H7 (cell line): ENCODE measurements around the gene ALAD. TPM values are rescaled to one million over a fixed set of nuclear protein-coding genes. Genes with fewer than 3 reads are reported as not detected.
A peak's percentile ranks its signal among the peaks of the same experiment; 100 is the strongest.
"Not testable (repeated sequence)": the region's sequence is repeated elsewhere in the genome, so short reads cannot be mapped to it uniquely, and the experiment has no call there.

Source experiments
- DNase-seq: peaks from one replicate; pipeline ENCODE4 v3.0.0; 2012
- H3K27me3 ChIP-seq: 2 replicates; pipeline ENCODE4 v1.6.0; 2011; ENCODE audit warnings: mild to moderate bottlenecking, low read length; ENCODE audit not compliant: control insufficient read depth, insufficient read depth
- H3K36me3 ChIP-seq: replicated peaks from 2 replicates; pipeline ENCODE4 v1.5.1; 2011; ENCODE audit warnings: low read length; ENCODE audit not compliant: control insufficient read depth, insufficient read depth
- H3K4me3 ChIP-seq: 2 replicates; pipeline ENCODE4 v1.5.1; 2011; ENCODE audit warnings: low read depth, mild to moderate bottlenecking, control low read depth, low read length, moderate library complexity; ENCODE audit not compliant: insufficient read depth
- total RNA-seq: library from RNA; depleted of rRNA; stranded (reverse); fragments of >200 nt; shearing (Covaris generic); gene quantifications from 2 replicates; pipeline ENCODE4 v1.2.3, GENCODE V29; 2014

The ALAD gene
- total RNA-seq, 1 experiment from 2014 or later = 11.6 TPM

GRCh38 chr9:113410207-113410864 is 9.3 kb upstream of the ALAD start, which contains the start of the genes C9orf43 and POLE3:
Gene C9orf43, plus strand, starts transcription at chr9:113410747. Its CDS starts 2,747 bp downstream, at chr9:113413494.
Gene POLE3, minus strand, starts transcription at chr9:113410675. Its CDS starts 382 bp downstream, at chr9:113410293.
- Histone ChIP-seq H3K4me3 (peak within 1 kb of the TSS; percentile 93), H3K27me3 (no peaks in the 10 kb centered on the region)
- peak; percentile 95 for DNase-seq

DNA sequence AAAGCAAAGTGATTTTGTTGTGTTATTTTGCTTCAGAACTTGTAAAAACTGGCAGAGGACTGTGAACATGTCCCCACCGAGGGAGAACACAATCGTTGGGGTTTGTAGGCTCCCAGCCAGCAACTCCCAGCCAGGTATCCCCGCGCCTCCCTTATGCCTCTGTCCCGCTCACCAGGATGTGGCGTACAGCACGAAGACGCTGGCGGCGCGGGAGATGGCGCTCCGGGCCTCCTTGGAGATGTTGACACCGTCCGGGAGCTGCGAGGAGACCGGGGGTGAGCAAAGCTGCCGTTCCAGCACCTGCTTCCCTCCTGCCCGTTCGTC is 8.8 kb upstream of the ALAD start:
- Histone ChIP-seq H3K36me3 (peaks cover 13% of the 10 kb centered on the region), H3K27me3 (no peaks in the 10 kb centered on the region), H3K4me3 (peak overlapping the region; percentile 93)
- DNase-seq = no peak

More at GRCh38 chr9:113410207-113410864, 9.3 kb upstream of the ALAD start, which contains the start of the genes C9orf43 and POLE3:
- H3K36me3 ChIP-seq = peaks cover 13% of the 10 kb centered on the region

GRCh38 chr9:113409481-113409880 is 8.4 kb upstream of the ALAD start:
- Histone ChIP-seq H3K36me3 (peaks cover 13% of the 10 kb centered on the region), H3K4me3 (peak overlapping the region; percentile 93), H3K27me3 (no peaks in the 10 kb centered on the region)
- no peak for DNase-seq

- not testable (repeated sequence) for H3K4me3 ChIP-seq, H3K27me3 ChIP-seq
- peak; percentile 65 for DNase-seq
- peaks cover 13% of the 10 kb centered on the region for H3K36me3 ChIP-seq
Measured at GRCh38 chr9:113406873-113407511, 5.9 kb upstream of the ALAD start.

GRCh38 chr9:113406353-113406752 is 5.3 kb upstream of the ALAD start:
- not testable (repeated sequence) for DNase-seq

GRCh38 chr9:113403646-113404045 is 2.6 kb upstream of the ALAD start:
- no peak for DNase-seq
- Histone ChIP-seq H3K4me3 (no peak overlapping the region), H3K27me3 (no peaks in the 10 kb centered on the region), H3K36me3 (peaks cover 12% of the 10 kb centered on the region)

More at GRCh38 chr9:113406353-113406752, 5.3 kb upstream of the ALAD start:
- H3K4me3 ChIP-seq, H3K27me3 ChIP-seq: not testable (repeated sequence)
- peaks cover 13% of the 10 kb centered on the region for H3K36me3 ChIP-seq

DNA sequence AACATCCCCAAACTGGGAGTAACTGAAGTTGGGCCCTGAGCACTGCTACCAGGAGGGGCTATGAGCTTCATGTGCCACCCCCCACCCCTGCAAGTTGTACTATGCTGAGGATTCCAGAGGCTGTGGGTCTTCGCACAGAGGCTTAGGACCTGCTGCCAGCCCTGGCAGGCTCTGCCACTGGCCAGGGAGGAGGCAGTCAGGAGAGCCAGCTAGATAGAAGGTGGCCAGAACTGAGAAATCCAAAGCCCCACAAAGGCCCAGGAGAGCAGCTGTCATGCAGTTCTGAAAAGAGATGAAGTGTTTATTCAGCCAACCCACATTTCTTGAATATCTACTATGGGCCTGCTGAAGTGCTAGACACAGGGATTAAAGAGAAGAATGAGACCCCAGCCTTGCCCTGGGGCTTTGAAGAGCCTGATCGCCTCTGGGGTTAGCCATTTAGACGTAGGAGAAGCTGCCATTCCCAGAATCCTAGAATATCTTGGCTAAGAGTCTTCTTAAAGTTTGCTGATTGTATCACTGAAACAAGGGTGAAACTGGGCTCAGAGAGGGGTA is 1.4 kb downstream of the ALAD start:
- Histone ChIP-seq H3K27me3 (no peaks in the 10 kb centered on the region), H3K36me3 (no peaks in the 10 kb centered on the region), H3K4me3 (no peak overlapping the region; the same call in 1 of the 2 replicates)
- DNase-seq = no peak

- DNase-seq = no peak
- Histone ChIP-seq H3K36me3 (no peaks in the 10 kb centered on the region), H3K27me3 (no peaks in the 10 kb centered on the region), H3K4me3 (no peak overlapping the region)
Measured at GRCh38 chr9:113398796-113399195, 2.3 kb downstream of the ALAD start.

DNA sequence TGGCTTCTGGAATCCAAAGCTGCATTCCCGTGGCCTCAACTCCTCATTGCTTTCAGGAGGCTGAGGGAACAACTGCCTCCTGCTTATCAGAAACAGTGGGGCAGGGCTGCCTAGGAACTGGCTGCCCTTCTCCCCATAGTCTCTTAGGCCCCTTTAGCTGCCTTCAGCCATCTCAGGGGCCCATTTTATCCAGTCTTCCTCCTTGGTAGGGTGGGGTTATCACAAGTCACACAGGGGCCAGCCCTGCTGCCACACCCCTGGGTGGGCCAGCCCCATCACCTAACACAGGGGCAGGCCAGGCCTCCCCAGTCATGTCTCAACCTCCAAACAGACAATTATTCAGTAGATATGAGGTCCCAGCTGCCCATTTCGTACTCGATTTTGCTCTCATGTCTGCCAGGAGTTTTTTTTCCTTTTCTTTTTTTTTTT is 3.9 kb downstream of the ALAD start:
- H3K4me3 ChIP-seq = no peak overlapping the region
- H3K36me3 ChIP-seq = no peaks in the 10 kb centered on the region
- no peaks in the 10 kb centered on the region for H3K27me3 ChIP-seq
- DNase-seq = peak; percentile 31

GRCh38 chr9:113395000-113395861 is 5.9 kb downstream of the ALAD start:
- Histone ChIP-seq H3K27me3 (no peaks in the 10 kb centered on the region), H3K4me3 (no peak overlapping the region), H3K36me3 (peaks cover 2% of the 10 kb centered on the region; the same call in 1 of the 2 replicates)
- DNase-seq = no peak

- H3K4me3 ChIP-seq = no peak overlapping the region
- H3K36me3 ChIP-seq = peaks cover 3% of the 10 kb centered on the region
Measured at GRCh38 chr9:113393281-113393680, 7.8 kb downstream of the ALAD start.

DNA sequence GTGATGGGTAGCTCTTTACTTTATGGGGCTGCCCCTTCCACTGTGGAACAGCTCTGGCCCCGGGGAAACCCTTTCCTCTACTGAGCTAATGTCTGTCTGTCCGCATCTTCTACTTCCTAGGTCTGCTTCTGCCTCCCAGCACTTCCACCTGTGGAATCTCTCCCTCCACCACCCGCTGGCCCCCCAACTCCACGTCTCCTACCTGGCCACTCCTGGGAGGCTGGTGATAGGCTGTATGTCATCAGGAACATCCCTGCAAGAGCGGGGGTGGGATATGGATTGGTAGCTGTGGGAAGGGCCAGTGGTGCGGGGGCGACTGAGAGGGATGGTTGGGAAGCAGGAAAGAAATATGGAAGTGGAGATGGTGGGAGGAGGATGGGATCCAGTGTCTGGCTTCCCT is 9.2 kb downstream of the ALAD start:
- Histone ChIP-seq H3K36me3 (peaks cover 3% of the 10 kb centered on the region), H3K27me3 (no peaks in the 10 kb centered on the region), H3K4me3 (no peak overlapping the region)
- peak; percentile 18 for DNase-seq

More at GRCh38 chr9:113393281-113393680, 7.8 kb downstream of the ALAD start:
- DNase-seq = no peak
- no peaks in the 10 kb centered on the region for H3K27me3 ChIP-seq

DNA sequence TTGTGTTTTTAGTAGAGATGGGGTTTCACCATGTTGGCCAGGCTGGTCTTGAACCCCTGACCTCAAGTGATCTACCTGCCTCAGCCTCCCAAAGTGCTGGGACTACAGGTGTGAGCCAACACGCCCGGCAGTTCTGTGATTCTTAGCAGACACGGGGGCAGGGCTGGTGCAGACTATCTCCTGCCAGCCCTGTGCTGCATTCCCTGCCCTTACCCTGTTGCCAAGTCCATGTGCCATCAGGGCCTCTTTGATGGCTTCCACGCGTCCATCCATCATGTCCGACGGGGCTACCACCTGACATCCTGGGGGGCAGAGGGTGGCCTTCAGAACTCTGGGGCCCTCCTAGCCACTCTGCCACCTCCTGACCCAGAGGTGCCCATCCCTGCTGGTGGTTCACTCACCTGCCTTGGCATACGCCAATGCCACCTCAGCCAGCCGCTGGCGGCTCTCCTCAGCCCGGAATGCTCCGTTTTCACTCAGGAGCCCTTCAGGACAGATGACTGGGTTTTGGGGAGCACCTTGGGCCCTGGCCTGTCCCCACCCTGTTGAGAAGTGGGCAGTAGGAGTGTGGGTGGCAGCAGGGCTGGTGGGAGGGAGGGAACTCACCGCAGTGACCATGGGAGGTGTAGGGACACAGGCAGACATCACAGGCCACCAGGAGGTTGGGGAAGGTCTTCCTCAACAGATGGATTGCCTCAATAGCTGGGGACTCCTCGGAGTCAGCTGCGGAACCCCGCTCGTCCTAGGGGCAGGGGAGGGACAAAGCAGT is 10.7 kb downstream of the ALAD start:
- Histone ChIP-seq H3K27me3 (no peaks in the 10 kb centered on the region), H3K4me3 (no peak overlapping the region), H3K36me3 (peaks cover 3% of the 10 kb centered on the region)
- DNase-seq = peak; percentile 14

DNA sequence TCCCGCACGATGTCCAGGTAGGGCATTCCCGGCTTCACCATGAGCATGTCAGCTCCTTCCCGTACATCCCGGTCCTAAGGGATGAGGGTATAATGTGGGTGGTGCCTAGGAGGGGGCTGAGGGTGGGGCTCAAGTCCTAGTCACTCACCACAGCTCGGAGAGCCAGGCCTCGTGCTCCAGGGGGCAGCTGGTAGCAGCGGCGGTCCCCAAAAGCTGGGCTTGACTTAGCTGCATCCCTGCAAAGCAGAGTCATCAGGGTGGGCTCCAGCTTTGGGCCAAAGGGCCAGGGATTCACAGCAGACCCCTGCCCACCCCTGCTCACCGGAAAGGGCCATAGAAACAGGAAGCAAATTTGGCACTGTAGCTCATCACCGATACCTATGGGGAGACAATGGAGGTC is 11.6 kb downstream of the ALAD start:
- no peaks in the 10 kb centered on the region for H3K27me3 ChIP-seq
- peak; percentile 13 for DNase-seq
- H3K4me3 ChIP-seq = no peak overlapping the region
- H3K36me3 ChIP-seq = peaks cover 3% of the 10 kb centered on the region
